GM18499 (cell line): Measurements from ENCODE around the gene UNKL.

ENCODE experiments used
- ATAC-seq: cut with Tn5 transposase; IDR thresholded peaks from one replicate; pipeline ENCODE4 v1.9.1; 2021; ENCODE audit warnings: moderate number of reproducible peaks; ENCODE audit not compliant: insufficient read depth, unreplicated experiment

UNKL gene

DNA sequence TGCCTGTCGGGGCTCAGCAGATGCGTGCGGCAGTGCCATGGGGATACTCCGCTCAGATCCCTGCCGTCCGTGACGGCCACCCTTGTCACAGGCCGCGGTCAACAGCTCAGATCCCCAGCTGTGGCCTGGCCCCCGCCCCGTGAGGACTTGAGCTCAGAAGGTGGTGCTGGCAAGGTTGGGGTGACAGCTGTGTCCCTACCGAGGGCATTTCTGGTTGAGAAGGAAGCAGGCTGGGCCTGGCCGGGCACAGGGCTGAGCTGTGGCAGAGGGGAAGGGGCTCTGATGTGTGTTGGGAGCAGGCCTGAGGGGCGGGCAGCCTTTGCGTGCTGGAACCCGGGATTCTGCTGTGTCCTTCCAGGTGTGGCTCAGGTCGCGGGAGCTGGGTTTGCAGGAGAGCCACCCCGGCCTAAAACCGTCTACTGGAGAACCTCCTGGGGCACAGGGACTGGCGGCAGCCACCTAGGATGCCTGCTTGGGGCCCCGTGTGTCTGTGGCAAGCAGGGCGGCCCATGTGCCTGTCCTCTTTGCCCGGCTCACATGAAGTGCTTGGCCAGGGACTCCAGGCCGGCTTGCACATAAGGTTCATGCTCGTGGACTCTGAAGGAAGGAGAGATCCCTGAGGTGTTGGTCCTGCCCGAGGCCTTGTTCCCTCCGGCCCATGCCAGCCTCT is 100.0 kb downstream of the UNKL start:
- ATAC-seq, result no peak

DNA sequence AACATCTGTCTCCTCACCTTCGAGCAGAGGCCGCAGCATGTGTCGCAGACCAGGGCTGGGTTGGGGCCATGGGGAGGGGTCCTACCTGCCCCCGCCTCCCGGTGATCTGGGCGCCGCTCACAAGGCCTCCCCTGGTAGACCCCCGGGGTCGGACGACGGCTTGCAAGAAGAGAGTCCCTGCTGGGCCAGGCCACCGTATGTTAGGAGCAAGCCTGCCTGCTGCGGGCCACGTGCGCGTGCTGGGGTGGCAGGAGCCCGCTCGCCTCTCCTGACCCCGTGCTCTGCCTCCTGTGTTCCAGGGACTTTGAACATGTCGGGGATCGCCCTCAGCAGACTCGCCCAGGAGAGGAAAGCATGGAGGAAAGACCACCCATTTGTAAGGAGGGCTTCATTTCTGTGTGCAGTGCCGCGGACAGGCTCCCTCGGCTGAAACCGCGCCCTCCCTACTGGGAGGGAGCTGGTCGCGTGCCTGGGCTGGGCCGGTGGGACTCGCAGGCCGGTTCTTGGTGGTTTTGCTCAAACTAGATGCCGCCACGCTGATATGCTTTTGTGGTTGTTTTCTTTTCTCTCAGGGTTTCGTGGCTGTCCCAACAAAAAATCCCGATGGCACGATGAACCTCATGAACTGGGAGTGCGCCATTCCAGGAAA is 100.7 kb downstream of the UNKL start:
- no peak for ATAC-seq
